ENCODE data around the gene UNC13A. TPM values are rescaled to one million over a fixed set of nuclear protein-coding genes. Genes with fewer than 3 reads are reported as not detected.

UNC13A gene
- polyA plus RNA-seq, 4 donors: 0.16 to 0.38 (median 0.26) TPM

Other genes with a start within 250 kb of the UNC13A start
- 1 to 10 TPM; 2.4 to 3.9 (median 3.3) TPM for gene TMEM221, start 239.7 kb downstream of the UNC13A start, polyA plus RNA-seq (ENCODE audit: insufficient read length in 4 of 4)
- under 1 TPM in 2 of 4 donors, not detected in 2; 0.26 to 0.28 TPM for gene NXNL1, start 227.4 kb downstream of the UNC13A start, polyA plus RNA-seq (ENCODE audit: insufficient read length in 4 of 4)
- 10 to 100 TPM; 10.7 to 24.7 (median 19.1) TPM for gene SLC27A1, start 217.8 kb downstream of the UNC13A start, polyA plus RNA-seq (ENCODE audit: insufficient read length in 4 of 4)
- gene PGLS, start 176.7 kb downstream of the UNC13A start, polyA plus RNA-seq (ENCODE audit: insufficient read length in 4 of 4): 100 to 1,000 TPM in 1 of 4 donors, 10 to 100 TPM in 3; 57.6 to 100 (median 81.2) TPM
- 10 to 100 TPM; 44.7 to 64.4 (median 52.7) TPM for gene COLGALT1, start 132.7 kb downstream of the UNC13A start, polyA plus RNA-seq (ENCODE audit: insufficient read length in 4 of 4)
- gene MAP1S, start 31.1 kb upstream of the UNC13A start, polyA plus RNA-seq (ENCODE audit: insufficient read length in 4 of 4): 10 to 100 TPM; 29.1 to 49.0 (median 40.0) TPM
- 1 to 10 TPM; 1.3 to 3.3 (median 2.5) TPM for gene FCHO1, start 63.1 kb upstream of the UNC13A start, polyA plus RNA-seq (ENCODE audit: insufficient read length in 4 of 4)
- gene B3GNT3, start 106.8 kb upstream of the UNC13A start, polyA plus RNA-seq (ENCODE audit: insufficient read length in 4 of 4): 10 to 100 TPM in 2 of 4 donors, 1 to 10 TPM in 2; 5.1 to 12.0 (median 8.0) TPM
- under 1 TPM; 0.19 to 0.55 (median 0.38) TPM for gene INSL3, start 133.2 kb upstream of the UNC13A start, polyA plus RNA-seq (ENCODE audit: insufficient read length in 4 of 4)
- 1 to 10 TPM; 2.2 to 4.9 (median 3.6) TPM for gene JAK3, start 159.6 kb upstream of the UNC13A start, polyA plus RNA-seq (ENCODE audit: insufficient read length in 4 of 4)
- 1,000 to 10,000 TPM in 2 of 4 donors, 100 to 1,000 TPM in 2; 867 to 1,395 (median 1,135) TPM for gene RPL18A, start 171.6 kb upstream of the UNC13A start, polyA plus RNA-seq (ENCODE audit: insufficient read length in 4 of 4)
- under 1 TPM in 3 of 4 donors, not detected in 1; 0.04 to 0.14 (median 0.04) TPM for gene SLC5A5, start 183.6 kb upstream of the UNC13A start, polyA plus RNA-seq (ENCODE audit: insufficient read length in 4 of 4)
- 100 to 1,000 TPM in 1 of 4 donors, 10 to 100 TPM in 3; 51.9 to 100 (median 78.3) TPM for gene CCDC124, start 244.7 kb upstream of the UNC13A start, polyA plus RNA-seq (ENCODE audit: insufficient read length in 4 of 4)